Measurements from ENCODE around the gene TARP.

DNA sequence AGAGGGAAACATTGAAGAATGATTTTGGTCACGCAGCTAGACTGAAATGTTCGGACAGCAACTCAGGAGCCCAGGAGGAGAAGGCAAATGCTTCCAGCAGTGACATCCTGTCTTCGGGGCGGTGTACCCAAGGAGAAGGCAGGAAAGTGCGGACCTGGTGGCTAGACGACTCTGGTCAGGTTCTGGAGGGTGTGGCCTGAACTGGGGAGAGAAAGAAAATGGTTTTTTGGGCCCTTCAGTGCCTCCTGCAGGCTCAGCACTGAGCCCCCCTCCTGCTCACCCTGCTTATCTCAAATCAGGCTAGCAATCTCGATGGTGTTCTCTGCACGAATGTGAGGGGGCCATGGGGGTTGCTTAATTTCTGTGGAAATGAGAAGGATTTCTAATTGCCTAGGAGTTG lies 26.7 kb upstream of the TARP start:
- TF ChIP-seq, protein P1, sequence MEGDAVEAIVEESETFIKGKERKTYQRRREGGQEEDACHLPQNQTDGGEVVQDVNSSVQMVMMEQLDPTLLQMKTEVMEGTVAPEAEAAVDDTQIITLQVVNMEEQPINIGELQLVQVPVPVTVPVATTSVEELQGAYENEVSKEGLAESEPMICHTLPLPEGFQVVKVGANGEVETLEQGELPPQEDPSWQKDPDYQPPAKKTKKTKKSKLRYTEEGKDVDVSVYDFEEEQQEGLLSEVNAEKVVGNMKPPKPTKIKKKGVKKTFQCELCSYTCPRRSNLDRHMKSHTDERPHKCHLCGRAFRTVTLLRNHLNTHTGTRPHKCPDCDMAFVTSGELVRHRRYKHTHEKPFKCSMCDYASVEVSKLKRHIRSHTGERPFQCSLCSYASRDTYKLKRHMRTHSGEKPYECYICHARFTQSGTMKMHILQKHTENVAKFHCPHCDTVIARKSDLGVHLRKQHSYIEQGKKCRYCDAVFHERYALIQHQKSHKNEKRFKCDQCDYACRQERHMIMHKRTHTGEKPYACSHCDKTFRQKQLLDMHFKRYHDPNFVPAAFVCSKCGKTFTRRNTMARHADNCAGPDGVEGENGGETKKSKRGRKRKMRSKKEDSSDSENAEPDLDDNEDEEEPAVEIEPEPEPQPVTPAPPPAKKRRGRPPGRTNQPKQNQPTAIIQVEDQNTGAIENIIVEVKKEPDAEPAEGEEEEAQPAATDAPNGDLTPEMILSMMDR (IDR thresholded peaks at IDR 0.05) = no peak
- no peak for TF ChIP-seq POLR2A (IDR thresholded peaks at IDR 0.05)
